Sigmoid colon (tissue), 7 donors: ENCODE results near the gene IWS1. TPM values are rescaled to one million over a fixed set of nuclear protein-coding genes. Genes with fewer than 3 reads are reported as not detected.
A peak's percentile ranks its signal among the peaks of the same experiment; 100 is the strongest.

Source experiments
- DNase-seq: peaks from one replicate; pipeline ENCODE4 v3.0.0-alpha.2; 2019
- H3K27ac ChIP-seq, 4 donors: fragments of 200-600 bp; sonication (generic); one replicate each; pipeline ENCODE4 v1.5.1; 2016 to 2019; ENCODE audit warnings: mild to moderate bottlenecking in 1 of 4
- H3K27me3 ChIP-seq, 3 donors: fragments of 200-600 bp; sonication (generic); one replicate each; pipeline ENCODE4 v1.5.1; 2019; ENCODE audit warnings: mild to moderate bottlenecking in 1 of 3
- H3K36me3 ChIP-seq, 4 donors: fragments of 200-600 bp; sonication (generic); one replicate each; pipeline ENCODE4 v1.5.1; 2016 to 2019
- H3K4me1 ChIP-seq, 4 donors: fragments of 200-600 bp; sonication (generic); one replicate each; pipeline ENCODE4 v1.5.1; 2017 to 2019
- H3K4me3 ChIP-seq, 4 donors: fragments of 200-600 bp; sonication (generic); one replicate each; pipeline ENCODE4 v1.5.1; 2017 to 2019; ENCODE audit warnings: mild to moderate bottlenecking in 2 of 4, moderate library complexity in 1 of 4
- H3K9me3 ChIP-seq, 4 donors: fragments of 200-600 bp in 3 of 4; sonication (generic) in 3 of 4; one replicate each; pipeline versions ENCODE4 v1.5.1 to v1.6.1; 2013 to 2019
- EP300 ChIP-seq, 4 donors: sonication (generic); formaldehyde crosslinking; IDR thresholded peaks; one replicate each; pipeline ENCODE4 v1.6.1; 2017; ENCODE audit warnings: antibody characterized with exemption in 4 of 4
- POLR2A ChIP-seq, 2 donors: fragments of 450-650 bp; IDR thresholded peaks; one replicate each; pipeline ENCODE4 v1.6.1; 2016; ENCODE audit warnings: antibody characterized with exemption in 2 of 2, mild to moderate bottlenecking in 2 of 2, moderate library complexity in 2 of 2
- POLR2AphosphoS5 ChIP-seq, 4 donors: sonication (generic); formaldehyde crosslinking; IDR thresholded peaks; one replicate each; pipeline ENCODE4 v1.6.1; 2017; ENCODE audit warnings: antibody characterized with exemption in 4 of 4
- WGBS, 2 donors: extraction: QIAGEN DNeasy Blood & Tissue Kit; methylation state at CpG; one replicate each; pipeline ENCODE4 v1.1.7; 2013; 5-methylcytosine and 5-hydroxymethylcytosine counted together
- intact Hi-C: fragments of 100-400 bp; cut with DNase I; formaldehyde crosslinking; loops from one replicate; pipeline ENCODE4 v1.15.1; 2023
- polyA plus RNA-seq, 3 donors: library from polyadenylated mRNA; stranded (reverse); fragments of 200-250 nt; gene quantifications; one replicate each; pipeline ENCODE4 v1.2.3, GENCODE V29; 2013
- total RNA-seq, 4 donors: library from RNA; depleted of rRNA; stranded (reverse); fragments of >200 nt; gene quantifications; one replicate each; pipeline ENCODE4 v1.1.0, GENCODE V29; 2016
- TF ChIP-seq, protein P1 (sequence below), 4 experiments: fragments of 450-650 bp in 3 of 4; fragments of 200-600 bp in 1 of 4; IDR thresholded peaks; one replicate each; pipeline ENCODE4 v1.5.1; 2016 to 2019; ENCODE audit warnings: antibody characterized with exemption in 4 of 4, mild to moderate bottlenecking in 3 of 4, moderate library complexity in 2 of 4
- donor health status: healthy with polysubstance abuse.
- donor health status: Bipolar disorder and iron deficiency.
- donor health status: healthy.

Gene IWS1
- total and polyA plus RNA-seq, 7 donors = 28.1 to 47.9 (median 31.2) TPM

DNA sequence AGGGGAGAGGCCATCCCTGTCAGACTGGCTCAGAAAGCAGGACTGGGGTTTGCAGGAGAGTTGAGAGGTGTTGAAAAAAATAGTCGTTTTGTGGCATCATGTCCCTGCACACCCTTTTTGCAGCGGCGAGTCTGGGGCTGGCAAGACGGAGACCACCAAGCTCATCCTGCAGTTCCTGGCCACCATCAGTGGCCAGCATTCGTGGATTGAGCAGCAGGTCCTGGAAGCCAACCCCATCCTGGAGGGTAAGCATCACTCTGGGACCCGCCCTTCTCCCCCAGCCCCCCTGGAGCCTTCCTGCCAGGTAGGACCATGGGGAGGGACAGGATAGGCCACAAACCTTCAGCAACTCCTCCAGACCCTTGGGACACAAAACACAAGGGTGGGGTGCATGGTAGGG is 43.4 kb upstream of the IWS1 start:
- TF ChIP-seq, protein P1, sequence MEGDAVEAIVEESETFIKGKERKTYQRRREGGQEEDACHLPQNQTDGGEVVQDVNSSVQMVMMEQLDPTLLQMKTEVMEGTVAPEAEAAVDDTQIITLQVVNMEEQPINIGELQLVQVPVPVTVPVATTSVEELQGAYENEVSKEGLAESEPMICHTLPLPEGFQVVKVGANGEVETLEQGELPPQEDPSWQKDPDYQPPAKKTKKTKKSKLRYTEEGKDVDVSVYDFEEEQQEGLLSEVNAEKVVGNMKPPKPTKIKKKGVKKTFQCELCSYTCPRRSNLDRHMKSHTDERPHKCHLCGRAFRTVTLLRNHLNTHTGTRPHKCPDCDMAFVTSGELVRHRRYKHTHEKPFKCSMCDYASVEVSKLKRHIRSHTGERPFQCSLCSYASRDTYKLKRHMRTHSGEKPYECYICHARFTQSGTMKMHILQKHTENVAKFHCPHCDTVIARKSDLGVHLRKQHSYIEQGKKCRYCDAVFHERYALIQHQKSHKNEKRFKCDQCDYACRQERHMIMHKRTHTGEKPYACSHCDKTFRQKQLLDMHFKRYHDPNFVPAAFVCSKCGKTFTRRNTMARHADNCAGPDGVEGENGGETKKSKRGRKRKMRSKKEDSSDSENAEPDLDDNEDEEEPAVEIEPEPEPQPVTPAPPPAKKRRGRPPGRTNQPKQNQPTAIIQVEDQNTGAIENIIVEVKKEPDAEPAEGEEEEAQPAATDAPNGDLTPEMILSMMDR (IDR thresholded peaks at IDR 0.05) = no peak
- no peak for TF ChIP-seq POLR2AphosphoS5 (IDR thresholded peaks at IDR 0.05)
- no peak for TF ChIP-seq POLR2A (IDR thresholded peaks at IDR 0.05)
- no peak for TF ChIP-seq EP300 (IDR thresholded peaks at IDR 0.05)
- Histone ChIP-seq H3K27me3 (no peaks in the 10 kb centered on the region), H3K27ac (no peak overlapping the region), H3K36me3 (no peaks in the 10 kb centered on the region), H3K4me3 (no peak overlapping the region), H3K9me3 (no peaks in the 10 kb centered on the region), H3K4me1 (peaks cover 0 to 13% (median 3%) of the 10 kb centered on the region in 4 donors)
- intact Hi-C loops = no loop called here
- DNase-seq = peak; percentile 59
- 90 to 92% methylated on average over 6 of the region's 6 CpGs for WGBS, 2 donors

DNA sequence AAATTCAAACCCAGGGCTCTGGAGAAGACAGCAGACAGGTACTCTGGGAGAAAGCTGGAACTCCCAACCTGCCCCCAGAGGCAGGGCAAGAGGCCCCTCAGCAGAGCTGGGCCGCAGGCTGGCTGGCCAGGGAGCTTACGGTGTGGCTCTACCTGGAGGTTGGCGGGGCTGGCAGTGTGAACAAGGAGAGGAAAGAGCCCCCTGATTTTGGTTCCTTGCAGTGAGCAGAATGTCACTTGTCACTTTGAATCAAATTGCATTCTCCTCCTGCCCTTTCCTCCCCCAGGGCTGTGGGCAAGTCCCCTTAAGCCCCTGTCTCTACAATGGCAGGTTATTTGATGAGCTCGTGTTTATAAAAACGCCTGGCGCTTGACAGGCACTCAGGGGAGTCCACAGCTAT is 41.8 kb upstream of the IWS1 start:
- no peaks in the 10 kb centered on the region for H3K9me3 ChIP-seq
- DNase-seq = peak; percentile 25
- no peaks in the 10 kb centered on the region for H3K27me3 ChIP-seq
- peaks cover 0 to 13% (median 3%) of the 10 kb centered on the region in 4 donors for H3K4me1 ChIP-seq
- no peak overlapping the region for H3K27ac ChIP-seq
- no peak overlapping the region for H3K4me3 ChIP-seq
- intact Hi-C loops = no loop called here
- WGBS, 2 donors = 95% methylated on average over 6 of the region's 6 CpGs
- TF ChIP-seq EP300 (IDR thresholded peaks at IDR 0.05) = no peak
- TF ChIP-seq POLR2AphosphoS5 (IDR thresholded peaks at IDR 0.05) = no peak
- TF ChIP-seq, protein P1 (IDR thresholded peaks at IDR 0.05) = no peak
- TF ChIP-seq POLR2A (IDR thresholded peaks at IDR 0.05) = no peak
- H3K36me3 ChIP-seq = no peaks in the 10 kb centered on the region

DNA sequence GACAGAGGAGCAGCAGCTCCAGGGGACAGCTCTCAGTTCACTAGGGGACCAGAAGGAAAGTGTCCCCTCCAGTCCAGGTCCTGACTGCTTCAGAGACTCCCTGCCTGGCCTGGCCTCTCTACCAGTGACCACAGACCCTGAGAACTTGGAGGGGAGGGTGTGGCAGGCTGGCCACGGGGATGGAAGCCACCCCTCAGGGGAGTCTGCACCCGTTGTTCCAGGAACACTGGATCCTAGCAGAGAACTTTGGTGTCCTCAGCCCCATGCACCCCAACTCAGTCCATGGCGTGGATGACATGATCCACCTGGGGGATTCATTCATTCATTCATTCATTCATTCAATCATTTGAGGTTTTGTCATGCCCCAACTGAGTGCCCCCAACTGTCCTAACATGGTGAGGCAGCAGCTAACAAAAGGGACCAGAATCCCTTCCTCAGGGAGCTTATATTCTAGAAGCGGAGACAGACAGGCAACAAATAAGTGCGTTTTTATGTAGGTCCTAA is 41.1 kb upstream of the IWS1 start:
- H3K4me3 ChIP-seq = no peak overlapping the region
- TF ChIP-seq EP300 (IDR thresholded peaks at IDR 0.05) (no peak), POLR2AphosphoS5 (IDR thresholded peaks at IDR 0.05) (no peak), POLR2A (IDR thresholded peaks at IDR 0.05) (no peak)
- TF ChIP-seq, protein P1 (IDR thresholded peaks at IDR 0.05) = no peak
- no peak overlapping the region for H3K27ac ChIP-seq
- H3K36me3 ChIP-seq = no peaks in the 10 kb centered on the region
- no peaks in the 10 kb centered on the region for H3K9me3 ChIP-seq
- intact Hi-C loops = no loop called here
- WGBS, 2 donors = 84 to 91% methylated on average over 5 of the region's 5 CpGs
- DNase-seq = peak; percentile 36
- no peaks in the 10 kb centered on the region for H3K27me3 ChIP-seq
- peaks cover 0 to 13% (median 3%) of the 10 kb centered on the region in 4 donors for H3K4me1 ChIP-seq

DNA sequence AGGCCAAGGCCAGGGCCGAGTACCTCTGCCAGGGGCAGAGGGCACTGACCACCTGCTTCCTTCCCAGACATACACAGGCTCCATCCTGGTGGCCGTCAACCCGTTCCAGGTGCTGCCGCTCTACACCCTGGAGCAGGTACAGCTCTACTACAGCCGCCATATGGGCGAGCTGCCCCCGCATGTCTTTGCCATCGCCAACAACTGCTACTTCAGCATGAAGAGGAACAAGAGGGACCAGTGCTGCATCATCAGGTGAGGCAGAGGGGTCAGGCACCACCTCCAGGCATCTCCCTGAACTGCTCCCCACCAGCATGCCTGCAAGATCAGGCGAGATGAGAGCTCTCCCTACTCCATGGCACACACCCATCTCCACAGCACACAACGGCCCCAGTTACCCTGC is 40.3 kb upstream of the IWS1 start:
- H3K4me1 ChIP-seq = peaks cover 0 to 13% (median 3%) of the 10 kb centered on the region in 4 donors
- no peaks in the 10 kb centered on the region for H3K9me3 ChIP-seq
- peak; percentile 35 for DNase-seq
- intact Hi-C loops = no loop called here
- TF ChIP-seq POLR2AphosphoS5 (IDR thresholded peaks at IDR 0.05) = no peak
- no peak for TF ChIP-seq POLR2A (IDR thresholded peaks at IDR 0.05)
- TF ChIP-seq, protein P1 (IDR thresholded peaks at IDR 0.05) = no peak
- no peak for TF ChIP-seq EP300 (IDR thresholded peaks at IDR 0.05)
- no peaks in the 10 kb centered on the region for H3K27me3 ChIP-seq
- 91 to 93% methylated on average over 10 of the region's 10 CpGs for WGBS, 2 donors
- no peak overlapping the region for H3K4me3 ChIP-seq
- H3K36me3 ChIP-seq = no peaks in the 10 kb centered on the region
- H3K27ac ChIP-seq = no peak overlapping the region

DNA sequence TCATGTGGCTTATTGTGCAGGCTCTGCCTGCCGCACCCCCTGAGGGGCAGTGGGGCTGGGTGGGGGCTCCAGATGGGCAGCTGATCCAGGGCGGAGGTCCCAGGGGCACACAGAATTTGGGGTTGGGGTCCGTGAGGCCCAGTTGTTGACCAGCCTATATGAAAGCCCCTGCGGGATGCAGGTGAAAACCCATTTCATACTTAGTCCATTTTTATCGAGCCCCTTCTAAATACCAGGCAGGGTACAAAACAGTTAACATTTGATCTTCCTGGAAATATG is 39.8 kb upstream of the IWS1 start:
- intact Hi-C loops = no loop called here
- Histone ChIP-seq H3K27ac (no peak overlapping the region), H3K4me3 (no peak overlapping the region), H3K9me3 (no peaks in the 10 kb centered on the region), H3K36me3 (no peaks in the 10 kb centered on the region), H3K27me3 (no peaks in the 10 kb centered on the region), H3K4me1 (peaks cover 0 to 13% (median 3%) of the 10 kb centered on the region in 4 donors)
- TF ChIP-seq POLR2AphosphoS5 (IDR thresholded peaks at IDR 0.05) = no peak
- WGBS, 2 donors = 95 to 96% methylated on average over 5 of the region's 5 CpGs
- DNase-seq = peak; percentile 21
